ENCODE data around the gene FAM83D. TPM values are rescaled to one million over a fixed set of nuclear protein-coding genes. Genes with fewer than 3 reads are reported as not detected.

FAM83D gene
- total RNA-seq, 1 experiment from 2014 or later = 121 TPM

- DNase-seq (ENCODE audit: low read depth) = no peak
Observed at GRCh38 chr20:38895098-38895949, 30.9 kb upstream of the FAM83D start.

DNA sequence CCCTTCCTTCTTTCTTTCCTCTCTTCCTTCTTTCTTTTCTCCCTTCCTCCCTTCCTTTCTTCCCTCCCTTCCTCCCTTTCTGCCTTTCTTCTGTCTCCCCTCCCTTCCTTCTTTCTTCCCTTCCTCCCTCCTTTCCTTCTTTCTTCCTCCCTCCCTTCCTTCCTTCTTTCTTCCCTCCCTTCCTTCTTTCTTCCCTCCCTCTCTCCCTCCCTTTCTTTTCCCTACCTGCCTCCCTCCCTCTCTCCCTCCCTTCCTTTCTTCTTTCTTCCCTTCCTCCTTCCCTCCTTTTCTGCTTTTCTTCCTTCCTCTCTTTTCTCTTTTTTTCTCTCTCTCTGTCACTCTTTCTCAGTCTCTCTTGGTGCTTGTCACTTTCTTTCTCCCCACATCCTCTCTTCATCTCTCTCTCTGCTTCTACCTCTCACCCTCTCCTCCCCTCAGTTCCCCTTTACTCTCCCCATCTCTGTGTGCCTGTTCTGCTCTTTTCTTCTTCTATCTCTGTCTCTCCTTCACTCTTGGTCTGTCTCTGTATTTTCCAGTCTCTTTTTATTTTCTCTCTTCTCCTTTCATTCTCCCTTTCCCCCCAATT, 30.1 kb upstream of the FAM83D start:
- no peak for DNase-seq (ENCODE audit: low read depth)

GRCh38 chr20:38897267-38897666, 28.9 kb upstream of the FAM83D start:
- no peak for DNase-seq (ENCODE audit: low read depth)

DNA sequence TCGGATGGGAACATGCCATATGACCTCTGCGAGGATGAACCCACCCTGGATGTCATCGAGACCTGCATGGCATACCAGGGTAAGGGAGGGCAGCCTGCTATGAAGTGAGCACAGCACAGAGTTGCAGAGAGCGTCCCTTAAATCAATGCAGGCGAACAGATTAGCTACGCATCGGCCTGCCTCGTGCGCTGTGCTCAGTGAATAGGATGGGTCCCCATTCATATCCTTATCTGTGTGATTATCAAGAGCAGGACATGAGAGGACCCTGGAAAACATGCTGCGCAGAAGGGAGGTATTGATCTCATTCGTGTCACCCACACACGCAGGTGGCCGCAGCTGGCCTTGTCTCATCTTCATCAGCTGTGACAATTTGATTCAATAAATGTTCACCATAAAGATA, 25.6 kb upstream of the FAM83D start:
- DNase-seq (ENCODE audit: low read depth) = no peak

GRCh38 chr20:38902601-38903000, 23.6 kb upstream of the FAM83D start:
- DNase-seq (ENCODE audit: low read depth) = no peak

- no peak for DNase-seq (ENCODE audit: low read depth)
Observed at GRCh38 chr20:38903335-38903734, 22.9 kb upstream of the FAM83D start.

DNA sequence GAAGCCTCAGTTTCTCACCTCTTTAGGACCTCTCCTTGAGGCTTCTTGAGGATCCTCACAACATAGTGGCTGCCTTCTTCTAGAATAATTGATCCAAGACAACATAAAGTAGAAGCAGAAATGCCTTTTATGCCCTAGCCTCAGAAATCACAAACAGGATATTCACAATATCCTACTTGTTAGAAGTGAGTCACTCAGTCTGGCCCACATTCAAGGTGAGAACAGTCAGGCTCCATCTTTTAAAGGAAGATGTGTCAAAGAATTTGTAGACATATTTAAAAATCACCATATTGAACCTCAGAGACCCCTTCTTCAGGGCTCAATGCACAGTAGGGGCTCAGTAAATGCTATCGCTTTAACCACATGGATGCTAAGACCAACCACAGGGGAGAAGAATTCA, 20.8 kb upstream of the FAM83D start:
- no peak for DNase-seq (ENCODE audit: low read depth)

- no peak for DNase-seq (ENCODE audit: low read depth)
Observed at GRCh38 chr20:38907918-38908677, 18.1 kb upstream of the FAM83D start.

DNA sequence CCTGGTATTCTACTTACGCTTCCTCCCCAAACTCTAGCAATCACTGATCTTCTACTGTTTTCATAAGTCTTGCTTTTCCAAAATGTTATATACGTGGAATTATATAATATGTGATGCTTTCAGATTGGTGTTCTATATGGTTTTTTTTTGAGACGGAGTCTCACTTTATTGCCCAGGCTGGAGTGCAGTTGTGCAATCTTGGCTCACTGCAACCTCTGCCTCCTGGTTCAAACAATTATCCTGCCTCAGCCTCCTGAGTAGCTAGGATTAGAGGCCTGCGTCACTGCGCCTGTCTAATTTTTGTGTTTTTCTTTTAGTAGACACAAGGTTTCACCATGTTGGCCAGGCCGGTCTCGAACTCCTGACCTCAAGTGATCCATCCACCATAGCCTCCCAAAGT, 10.9 kb upstream of the FAM83D start:
- DNase-seq (ENCODE audit: low read depth) = no peak

- DNase-seq (ENCODE audit: low read depth) = no peak
Observed at GRCh38 chr20:38917657-38918056, 8.6 kb upstream of the FAM83D start.

GRCh38 chr20:38918172-38918571, 8.0 kb upstream of the FAM83D start:
- no peak for DNase-seq (ENCODE audit: low read depth)

DNA sequence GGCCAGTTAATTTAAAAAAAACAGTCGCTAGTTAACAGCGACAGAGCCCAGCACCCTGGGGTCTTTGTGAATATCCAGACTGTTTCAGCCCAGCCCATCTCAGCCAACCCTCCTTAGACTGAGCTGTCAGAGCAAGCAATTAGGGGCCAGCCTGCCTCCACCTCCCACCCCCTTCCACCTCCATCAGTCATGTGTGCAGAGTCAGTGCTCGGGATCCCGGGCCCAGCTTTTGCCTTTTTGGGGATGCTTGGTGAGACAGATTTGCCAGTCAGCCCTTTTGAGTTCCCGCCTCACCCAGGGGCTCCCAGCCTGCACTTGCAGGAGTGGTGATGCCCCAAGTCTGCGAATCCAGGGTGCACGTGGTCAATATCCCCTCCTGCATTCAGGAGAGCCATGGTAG, 6.5 kb upstream of the FAM83D start:
- DNase-seq (ENCODE audit: low read depth) = no peak

GRCh38 chr20:38920411-38920810, 5.8 kb upstream of the FAM83D start:
- DNase-seq (ENCODE audit: low read depth) = no peak

DNA sequence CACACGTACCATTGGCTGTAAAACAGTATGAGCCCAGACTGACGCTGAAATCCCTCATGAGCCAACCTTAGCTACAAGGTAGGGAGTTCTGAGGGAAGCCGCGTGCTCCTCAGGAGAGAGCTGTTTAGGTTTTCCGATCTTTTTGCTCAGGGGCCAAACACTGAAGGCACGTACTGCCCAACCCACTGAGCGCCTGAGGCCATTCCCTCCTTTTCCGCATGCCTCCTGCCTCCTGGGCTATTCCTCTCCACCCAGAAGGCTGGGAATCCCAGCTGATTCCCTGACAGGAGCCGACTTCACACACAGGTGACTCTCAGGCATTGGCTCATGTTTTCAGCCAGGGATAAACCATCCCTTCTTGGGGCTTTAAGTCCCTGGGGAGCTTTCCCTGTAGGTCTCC, 5.4 kb upstream of the FAM83D start:
- DNase-seq (ENCODE audit: low read depth) = no peak

GRCh38 chr20:38924718-38925117, 1.5 kb upstream of the FAM83D start:
- DNase-seq (ENCODE audit: low read depth) = no peak

DNA sequence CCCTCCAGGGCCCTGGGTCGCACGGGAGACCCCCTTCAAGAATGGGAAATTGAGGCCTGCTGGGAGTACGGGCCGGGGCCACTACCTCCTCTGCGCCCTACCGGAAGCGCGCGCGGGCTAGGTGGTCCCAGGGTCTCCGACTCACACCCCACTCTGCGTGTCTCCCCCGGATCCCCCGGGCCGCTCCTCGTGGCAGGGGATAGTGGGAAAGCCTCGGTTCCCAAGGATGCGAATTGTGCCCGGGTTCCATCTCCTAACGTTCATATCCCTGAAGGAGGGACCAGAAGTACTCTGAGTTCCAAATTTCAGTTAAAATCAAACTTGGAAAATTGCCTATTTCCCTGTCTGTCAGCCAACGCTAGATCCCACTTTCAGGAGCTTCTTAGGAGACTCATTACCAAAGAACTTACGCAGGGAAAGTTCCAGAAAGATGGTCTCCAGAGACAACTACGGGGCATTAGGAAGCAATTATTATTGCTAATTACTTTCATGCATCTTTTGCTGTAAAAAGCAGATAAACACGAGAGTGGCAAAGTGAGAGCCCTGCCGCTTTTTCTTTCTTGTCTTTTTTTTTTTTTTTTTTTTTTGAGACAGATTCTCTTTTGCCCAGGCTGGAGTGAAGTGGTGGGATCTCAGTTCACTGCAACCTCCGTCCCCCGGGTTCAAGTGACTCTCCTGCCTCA, 858 bp downstream of the FAM83D start:
- peak; percentile 47 for DNase-seq (ENCODE audit: low read depth)

DNA sequence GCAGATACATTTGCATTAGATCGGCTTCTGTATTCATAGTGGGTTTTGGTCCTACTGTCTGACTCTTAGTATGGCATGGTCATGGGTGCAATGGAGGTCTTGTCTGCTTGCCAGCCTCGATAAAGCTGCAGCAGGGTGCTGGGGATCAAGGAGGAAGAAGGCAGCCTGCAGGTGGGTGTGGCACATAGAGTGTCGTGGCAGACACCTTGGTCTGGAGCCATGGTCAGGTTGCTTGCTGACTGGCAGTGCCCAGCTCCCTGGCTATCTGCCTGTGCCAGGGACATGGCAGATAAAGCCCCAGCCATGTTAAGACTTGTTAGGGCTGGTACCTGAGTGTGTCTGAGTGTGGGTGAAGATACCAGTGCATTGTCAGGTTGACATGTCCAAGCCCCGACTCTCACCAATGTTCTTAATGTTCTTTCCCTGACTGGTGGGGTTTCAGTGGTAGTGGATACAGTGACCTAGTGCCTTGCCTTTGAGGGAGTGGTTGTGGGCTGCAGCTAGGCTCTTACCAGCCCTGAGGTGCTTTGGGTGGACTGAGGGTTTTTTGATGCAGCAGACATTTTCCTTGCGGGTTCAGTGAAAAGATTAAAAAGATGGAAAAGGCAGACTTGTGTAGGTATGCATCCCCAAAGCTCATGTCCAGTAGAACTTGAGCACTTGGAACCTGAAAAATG, 1.8 kb downstream of the FAM83D start:
- DNase-seq (ENCODE audit: low read depth) = peak; percentile 37

DNA sequence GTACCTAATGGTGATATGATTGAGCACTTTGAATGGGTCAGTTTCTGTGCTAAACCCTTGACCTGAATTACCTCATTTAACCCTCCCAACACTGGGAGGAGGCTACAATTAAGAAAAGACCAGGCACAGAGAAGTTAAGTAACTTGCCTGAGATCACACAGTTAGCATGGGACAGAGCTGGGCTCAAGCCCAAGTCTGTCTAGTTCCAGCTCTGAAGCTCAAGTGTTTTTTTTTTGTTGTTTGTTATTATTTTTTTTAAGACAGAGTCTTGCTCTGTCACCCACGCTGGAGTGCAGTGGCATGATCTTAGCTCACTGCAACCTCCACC, 4.0 kb downstream of the FAM83D start:
- no peak for DNase-seq (ENCODE audit: low read depth)

GRCh38 chr20:38931984-38932383, 5.8 kb downstream of the FAM83D start:
- peak; percentile 10 for DNase-seq (ENCODE audit: low read depth)

DNA sequence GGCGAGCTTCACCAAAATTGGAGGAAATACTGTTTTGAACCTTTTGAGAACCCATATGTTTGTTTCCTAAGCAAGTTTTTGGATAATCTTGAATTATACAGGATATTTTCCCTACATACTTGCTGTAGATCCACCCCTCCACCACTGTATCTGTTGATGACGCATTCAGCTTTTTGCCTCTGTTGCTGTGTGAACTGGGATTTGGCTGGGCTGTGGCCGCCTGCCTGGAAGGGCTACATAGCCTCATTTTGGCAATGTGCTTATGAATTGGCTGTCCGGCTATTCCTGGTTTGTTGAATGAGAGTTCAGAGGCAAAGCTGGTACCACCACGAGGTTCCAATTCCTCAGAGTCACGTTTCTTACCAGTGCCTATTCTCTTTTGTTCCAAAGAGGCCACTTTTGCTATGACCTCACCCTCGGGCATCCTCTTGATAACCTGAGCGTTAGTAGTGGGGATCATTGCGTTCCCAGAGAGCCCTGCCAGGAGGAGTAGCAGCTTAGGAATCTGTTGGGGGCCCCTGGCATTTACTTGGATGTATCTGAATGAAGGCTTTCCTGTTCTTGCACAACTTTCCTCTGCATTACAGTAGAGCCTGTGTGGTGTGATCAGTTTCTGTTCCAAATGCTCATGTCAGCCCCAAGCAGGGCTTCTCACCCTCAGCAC, 6.4 kb downstream of the FAM83D start:
- DNase-seq (ENCODE audit: low read depth) = peak; percentile 19

DNA sequence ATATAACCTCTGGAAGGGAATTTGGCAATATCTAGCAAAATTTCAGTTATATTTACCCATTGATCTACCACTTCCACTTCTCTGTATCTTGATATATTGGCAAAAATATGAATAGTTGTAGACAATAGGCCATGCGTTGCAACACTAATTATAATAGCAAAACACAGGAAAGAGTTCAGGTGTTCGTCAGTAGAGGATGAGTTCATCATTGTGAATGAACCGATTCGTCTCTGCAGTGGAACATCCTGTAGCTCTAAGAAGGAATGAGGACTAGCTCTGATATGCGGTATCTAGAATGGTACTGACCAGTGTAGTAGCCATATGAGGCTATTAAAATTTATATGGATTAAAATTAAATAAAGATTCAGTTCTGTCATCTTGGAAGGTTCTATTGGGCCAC, 8.3 kb downstream of the FAM83D start:
- DNase-seq (ENCODE audit: low read depth) = no peak
